GM19193 (cell line): ENCODE results near the gene ELP4.

Source experiments
- POLR2A ChIP-seq: IDR thresholded peaks from 4 replicates; pipeline ENCODE4 v1.6.1; 2011; ENCODE audit not compliant: insufficient read depth, insufficient read length; ENCODE audit errors: extremely low read depth

The ELP4 gene

GRCh38 chr11:31803813-31804311 lies 294.3 kb downstream of the ELP4 start:
- TF ChIP-seq POLR2A = no peak

DNA sequence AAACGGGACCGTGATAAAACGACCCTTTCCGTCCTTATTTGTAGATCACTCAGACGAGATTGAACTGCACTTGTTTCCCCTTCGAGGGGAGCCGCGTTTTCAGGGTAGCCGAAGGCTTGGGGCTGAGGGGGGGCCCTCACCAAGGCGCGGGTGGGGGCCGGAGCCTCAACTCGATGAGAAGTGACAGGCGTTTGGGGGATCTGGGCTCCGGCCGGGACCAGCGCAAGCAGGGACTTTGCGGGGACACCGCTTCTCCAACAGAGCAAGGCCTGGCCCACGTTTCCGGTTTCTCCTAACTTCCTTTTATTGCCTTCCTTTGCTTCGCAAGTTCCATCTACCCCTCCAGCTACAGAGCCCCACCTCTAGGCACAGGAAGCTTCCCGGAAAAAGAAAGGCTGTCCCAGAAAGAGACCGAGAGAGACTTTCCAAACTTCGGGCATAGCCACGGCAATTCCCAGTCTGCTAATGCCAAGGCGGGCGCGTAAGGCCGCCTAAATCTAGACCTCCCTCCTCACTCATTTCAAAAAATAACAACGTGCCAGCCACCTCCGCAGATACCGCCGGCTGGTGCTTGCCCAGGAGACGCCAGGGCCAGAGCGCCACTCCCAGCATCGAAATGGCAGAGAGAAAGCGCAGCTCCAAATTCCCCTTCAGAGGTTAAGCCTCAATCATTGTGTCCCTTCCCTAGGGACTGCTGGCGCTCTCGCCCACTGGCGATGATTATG lies 294.9 kb downstream of the ELP4 start:
- no peak for TF ChIP-seq POLR2A

GRCh38 chr11:31805037-31805628 lies 295.6 kb downstream of the ELP4 start:
- TF ChIP-seq POLR2A = no peak

DNA sequence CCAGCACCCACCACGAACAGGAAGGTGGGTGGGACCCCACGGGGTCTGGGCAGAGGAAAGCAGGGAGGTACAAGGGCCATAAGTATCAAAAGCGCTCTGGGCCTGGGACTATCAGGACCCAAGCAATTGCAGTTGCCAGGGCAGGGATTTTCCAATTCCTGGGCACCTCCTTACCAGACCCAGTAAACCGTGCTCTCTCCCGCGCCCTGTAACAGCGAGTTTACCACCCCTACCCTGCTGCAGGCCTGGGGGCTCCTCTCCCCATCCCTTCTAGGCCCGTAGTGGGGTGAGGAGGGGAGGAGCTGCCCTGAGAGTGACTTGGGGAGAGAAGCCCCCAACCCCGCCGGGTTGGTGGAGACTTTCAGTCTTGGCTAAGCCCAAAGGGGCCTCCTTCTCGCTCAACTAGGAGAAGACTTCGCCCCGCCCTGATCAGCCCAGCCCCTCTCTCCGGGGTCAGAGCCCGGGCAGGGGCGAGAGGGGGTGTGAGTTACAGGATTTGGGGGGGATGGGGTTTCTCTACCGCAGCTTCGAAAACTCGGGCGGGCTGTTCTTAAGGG lies 296.1 kb downstream of the ELP4 start:
- no peak for TF ChIP-seq POLR2A

GRCh38 chr11:31806186-31806927 lies 296.8 kb downstream of the ELP4 start:
- no peak for TF ChIP-seq POLR2A

DNA sequence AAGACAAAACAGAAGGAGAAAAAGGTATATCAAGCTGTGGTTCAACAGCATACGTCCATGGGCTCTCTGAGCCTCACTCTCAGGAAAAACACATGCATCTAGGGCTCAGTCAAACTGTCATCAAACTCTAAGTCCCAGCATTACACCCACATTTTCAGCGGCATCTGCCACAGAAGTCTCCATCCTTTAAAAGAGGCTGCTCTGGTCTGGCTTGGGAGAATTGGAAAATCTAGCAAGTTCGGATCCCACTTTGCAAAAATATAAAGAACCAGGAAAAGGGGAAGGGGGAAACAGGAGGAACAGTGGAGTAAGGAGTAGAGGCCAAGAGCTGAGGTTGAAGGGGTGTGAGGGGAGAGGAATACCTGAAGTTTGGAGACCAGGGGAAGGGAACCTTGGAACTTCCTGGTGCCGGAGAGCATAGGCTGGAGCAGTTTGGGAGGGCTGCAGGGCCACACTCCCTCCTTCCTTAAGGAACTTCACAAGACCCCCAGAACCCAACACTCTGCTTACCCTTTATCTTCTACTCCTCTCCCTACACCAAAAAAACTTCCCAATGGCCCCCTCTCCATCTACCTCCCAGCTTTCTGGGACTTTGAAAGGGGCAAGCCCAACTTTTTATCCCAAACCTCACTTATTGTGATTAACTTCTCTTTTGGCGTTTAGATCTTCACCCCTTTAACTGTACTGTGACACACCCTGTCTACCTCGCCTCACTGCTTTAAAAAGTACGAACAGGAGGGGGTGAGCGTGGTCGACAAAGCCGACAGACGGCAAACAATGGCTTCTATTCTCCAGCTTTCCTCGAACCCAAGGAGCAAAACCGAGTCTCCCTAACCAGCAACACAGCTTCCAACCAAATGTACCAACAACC lies 297.6 kb downstream of the ELP4 start:
- TF ChIP-seq POLR2A = no peak

DNA sequence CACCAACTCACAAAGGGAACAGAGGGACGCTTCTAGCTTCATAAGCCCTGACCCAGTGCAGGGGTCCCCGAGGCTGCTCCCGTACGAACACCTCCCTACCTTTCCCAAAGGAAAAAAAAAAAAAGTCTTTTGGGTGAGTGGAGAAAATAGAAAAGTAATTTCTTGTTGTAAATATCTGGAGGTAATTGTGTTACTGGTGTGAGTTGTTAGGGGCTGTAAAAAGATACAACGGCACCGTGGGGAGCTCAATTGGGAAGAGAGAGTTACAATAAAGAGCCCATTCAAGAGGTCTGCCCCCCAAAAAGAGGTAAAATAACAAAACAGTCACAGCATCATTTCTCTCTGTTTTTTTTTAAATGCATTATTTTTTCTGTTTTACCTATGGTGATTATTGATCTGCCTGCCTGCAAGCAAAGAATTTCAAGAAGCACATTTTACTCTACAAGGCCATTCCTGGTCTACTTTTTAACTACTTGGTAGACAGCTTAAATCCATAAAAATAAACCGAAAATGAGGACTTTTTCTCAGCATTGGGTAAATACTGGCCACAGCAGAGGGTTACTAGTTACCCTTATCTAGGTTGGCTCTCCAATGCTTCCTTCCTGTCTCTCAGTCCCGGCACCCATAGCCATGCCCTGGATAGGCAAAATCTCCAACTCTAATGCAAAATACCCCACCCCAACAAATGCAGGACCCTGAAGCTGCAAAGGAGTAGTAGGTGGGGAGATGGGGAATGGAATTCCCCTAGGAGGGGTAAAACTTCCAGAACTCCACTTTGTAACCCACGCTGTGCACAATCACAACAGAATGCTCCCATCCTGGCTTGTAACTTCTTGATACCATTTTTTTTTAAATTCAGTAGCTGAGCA lies 298.5 kb downstream of the ELP4 start:
- no peak for TF ChIP-seq POLR2A

- no peak for TF ChIP-seq POLR2A
Observed at GRCh38 chr11:31808721-31809540, 299.4 kb downstream of the ELP4 start.

GRCh38 chr11:31809541-31809856 lies 299.9 kb downstream of the ELP4 start:
- TF ChIP-seq POLR2A = no peak

GRCh38 chr11:31809857-31810778 lies 300.6 kb downstream of the ELP4 start:
- TF ChIP-seq POLR2A = no peak

DNA sequence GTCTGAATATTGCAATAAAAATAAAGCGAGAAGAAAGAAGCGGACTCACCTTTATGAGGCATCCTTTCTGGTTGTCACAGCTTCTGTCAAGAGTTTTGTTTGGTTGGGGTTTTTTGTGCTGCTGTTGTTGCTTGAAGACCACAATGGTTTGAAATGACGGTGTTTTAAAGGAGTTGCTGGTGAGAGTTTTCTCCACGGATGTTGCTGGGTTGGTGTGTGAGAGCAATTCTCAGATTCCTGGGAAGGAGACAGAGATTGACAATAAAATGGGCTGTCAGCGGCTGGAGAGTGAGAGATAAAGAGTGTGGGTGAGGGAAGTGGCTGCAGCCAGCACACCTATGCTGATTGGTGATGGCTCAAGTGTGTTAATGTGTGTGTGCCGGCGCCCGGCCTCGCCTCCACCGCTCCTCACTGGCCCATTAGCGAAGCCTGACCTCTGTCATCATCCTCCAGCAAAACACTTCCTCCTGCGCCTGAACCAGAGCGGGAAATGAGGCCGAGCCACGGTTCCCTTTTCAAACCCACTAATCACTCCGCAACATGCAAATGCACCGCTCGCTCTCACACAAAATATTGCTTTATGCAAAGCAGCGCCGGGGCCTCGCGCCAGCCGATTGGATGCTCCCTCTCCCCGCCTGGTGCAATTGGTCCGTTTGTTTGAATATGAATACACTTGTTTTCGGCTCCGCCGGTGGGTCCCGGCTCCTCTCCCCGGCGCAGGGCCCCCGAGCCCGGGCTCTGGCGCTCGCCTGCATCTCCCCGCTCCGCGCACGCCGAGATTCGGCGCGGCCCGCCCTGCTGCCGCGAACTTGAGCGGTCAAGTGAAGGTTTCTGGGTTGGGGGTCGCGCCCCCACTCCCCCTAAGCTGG lies 301.4 kb downstream of the ELP4 start, which contains the start of gene PAX6:
TSS of gene PAX6 (minus strand) at position 544 of the 869 bp plus-strand sequence. CDS start 4,911 bp downstream, outside the sequence.
- no peak for TF ChIP-seq POLR2A
